AG04449 (cell line): ENCODE measurements around the gene ZC3H12D.

Experiments
- CTCF ChIA-PET: fragments of 350-600 bp; formaldehyde crosslinking; extraction: SDS; loops from one replicate; lab custom pipeline; 2021; ENCODE audit warnings: antibody characterized with exemption; lab: Yijun Ruan, JAX
- POLR2A ChIA-PET: fragments of 400-600, 350-600 bp; formaldehyde crosslinking; extraction: SDS; loops from one replicate; lab custom pipeline; 2020; ENCODE audit warnings: antibody characterized with exemption, inconsistent platforms; lab: Yijun Ruan, JAX
- DNase-seq: peaks from one replicate; pipeline ENCODE4 v3.0.0-alpha.2; 2010; ENCODE audit warnings: low read depth, low spot score
- H3K4me3 ChIP-seq: 2 replicates; pipeline ENCODE4 v1.5.1; 2011; ENCODE audit warnings: low read depth, mild to moderate bottlenecking, control low read depth, low read length
- TF ChIP-seq, protein P1 (sequence below): IDR thresholded peaks from one replicate; pipeline ENCODE4 v1.5.1; 2011; ENCODE audit warnings: mild to moderate bottlenecking, moderate library complexity, low read length, control low read depth, inconsistent platforms; ENCODE audit not compliant: insufficient read depth; ENCODE audit errors: missing control alignments

ZC3H12D gene

DNA sequence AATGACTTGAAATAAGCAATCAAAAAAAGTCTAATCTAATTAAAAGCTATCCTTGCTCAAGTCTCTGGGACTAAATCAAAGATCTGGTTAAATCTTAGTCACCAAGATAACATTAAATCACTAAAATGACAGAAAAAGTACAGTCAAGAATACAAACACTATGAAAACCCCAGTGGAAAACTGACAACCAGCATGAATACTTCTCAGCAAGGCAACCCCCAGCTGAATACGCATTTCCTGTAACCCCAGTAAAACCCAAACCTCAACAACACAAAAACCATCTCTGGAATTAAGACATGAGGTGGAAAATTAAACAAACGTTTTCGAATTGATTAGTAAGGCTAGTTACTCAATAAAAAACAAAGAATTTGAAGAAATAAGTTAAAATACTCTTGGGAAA lies 23.7 kb upstream of the ZC3H12D start:
- no peak for DNase-seq
- ChIA-PET CTCF (interaction anchor here (0.8 to 2.2 kb wide), 6 partner anchors 9 to 480 kb away, joined by 3 to 20 read pairs (median 4); no protein-coding TSS in a partner anchor), POLR2A (no interaction called here)
- H3K4me3 ChIP-seq: no peak overlapping the region
- TF ChIP-seq, protein P1, sequence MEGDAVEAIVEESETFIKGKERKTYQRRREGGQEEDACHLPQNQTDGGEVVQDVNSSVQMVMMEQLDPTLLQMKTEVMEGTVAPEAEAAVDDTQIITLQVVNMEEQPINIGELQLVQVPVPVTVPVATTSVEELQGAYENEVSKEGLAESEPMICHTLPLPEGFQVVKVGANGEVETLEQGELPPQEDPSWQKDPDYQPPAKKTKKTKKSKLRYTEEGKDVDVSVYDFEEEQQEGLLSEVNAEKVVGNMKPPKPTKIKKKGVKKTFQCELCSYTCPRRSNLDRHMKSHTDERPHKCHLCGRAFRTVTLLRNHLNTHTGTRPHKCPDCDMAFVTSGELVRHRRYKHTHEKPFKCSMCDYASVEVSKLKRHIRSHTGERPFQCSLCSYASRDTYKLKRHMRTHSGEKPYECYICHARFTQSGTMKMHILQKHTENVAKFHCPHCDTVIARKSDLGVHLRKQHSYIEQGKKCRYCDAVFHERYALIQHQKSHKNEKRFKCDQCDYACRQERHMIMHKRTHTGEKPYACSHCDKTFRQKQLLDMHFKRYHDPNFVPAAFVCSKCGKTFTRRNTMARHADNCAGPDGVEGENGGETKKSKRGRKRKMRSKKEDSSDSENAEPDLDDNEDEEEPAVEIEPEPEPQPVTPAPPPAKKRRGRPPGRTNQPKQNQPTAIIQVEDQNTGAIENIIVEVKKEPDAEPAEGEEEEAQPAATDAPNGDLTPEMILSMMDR: no peak

DNA sequence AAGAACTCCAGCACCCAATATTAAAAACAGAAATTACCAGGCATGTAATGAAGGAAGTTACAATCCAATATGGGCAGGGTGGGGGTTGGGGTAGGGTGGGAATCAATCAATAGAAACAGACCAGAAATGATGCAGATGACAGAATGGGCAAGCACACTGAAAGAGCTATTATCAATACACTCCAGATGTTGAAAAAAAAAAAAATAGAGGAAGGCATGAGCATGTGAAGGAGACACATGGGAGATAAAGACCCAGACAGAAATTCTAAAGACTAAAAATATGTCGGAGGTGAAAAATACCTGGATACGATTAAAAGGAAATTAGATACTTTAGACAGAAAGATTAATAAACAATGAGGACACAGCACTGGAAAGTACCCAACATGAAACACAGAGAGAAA lies 19.1 kb upstream of the ZC3H12D start:
- H3K4me3 ChIP-seq: no peak overlapping the region
- DNase-seq: no peak
- ChIA-PET POLR2A (no interaction called here), CTCF (interaction anchor here (1.2 to 2.0 kb wide), 4 partner anchors 10 to 475 kb away, joined by 3 to 14 read pairs (median 4); no protein-coding TSS in a partner anchor)
- TF ChIP-seq, protein P1: no peak

DNA sequence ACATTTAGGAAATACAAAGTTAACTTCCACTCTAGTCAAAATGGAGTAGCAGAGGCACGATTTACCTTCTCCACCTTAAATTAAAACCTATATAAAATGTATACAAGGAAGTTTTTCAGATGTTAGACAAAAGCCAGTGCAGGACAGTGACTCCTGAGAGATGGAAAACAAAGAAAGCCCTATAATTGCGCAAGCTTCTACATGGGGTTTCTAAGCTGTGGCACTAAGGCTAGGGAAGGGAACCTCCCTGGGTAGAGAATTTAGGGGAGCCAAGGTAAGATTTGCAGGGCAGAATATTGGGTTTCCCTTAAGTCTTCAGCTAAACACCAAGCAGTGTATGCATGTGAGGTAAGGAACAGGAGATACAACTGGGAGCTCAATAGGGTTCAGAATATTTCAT lies 18.5 kb upstream of the ZC3H12D start:
- H3K4me3 ChIP-seq: no peak overlapping the region
- TF ChIP-seq, protein P1: no peak
- ChIA-PET CTCF (interaction anchor here (0.8 to 2.0 kb wide), 6 partner anchors 12 to 475 kb away, joined by 3 to 14 read pairs (median 4); no protein-coding TSS in a partner anchor), POLR2A (no interaction called here)
- DNase-seq: no peak

DNA sequence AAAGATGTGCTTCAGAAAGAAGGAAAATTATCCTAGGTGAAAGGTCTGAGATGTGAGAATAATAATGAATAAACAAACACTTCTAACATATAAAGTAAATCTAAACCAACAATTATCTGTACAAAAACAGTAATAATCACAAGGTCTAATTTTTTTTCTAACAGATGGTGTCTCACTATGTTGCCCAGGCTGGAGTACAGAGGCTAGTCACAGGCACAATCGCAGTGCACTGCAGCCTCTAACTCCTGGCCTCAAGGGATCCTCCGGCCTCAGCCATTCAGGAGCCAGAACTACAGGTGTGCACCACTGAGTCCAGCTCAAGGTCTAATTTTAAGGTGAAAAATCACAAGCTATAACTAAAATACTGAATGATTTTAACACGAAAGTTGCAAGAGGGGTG lies 17.0 kb upstream of the ZC3H12D start:
- no peak for DNase-seq
- TF ChIP-seq, protein P1: no peak
- no peak overlapping the region for H3K4me3 ChIP-seq
- ChIA-PET CTCF (no interaction called here), POLR2A (no interaction called here)

DNA sequence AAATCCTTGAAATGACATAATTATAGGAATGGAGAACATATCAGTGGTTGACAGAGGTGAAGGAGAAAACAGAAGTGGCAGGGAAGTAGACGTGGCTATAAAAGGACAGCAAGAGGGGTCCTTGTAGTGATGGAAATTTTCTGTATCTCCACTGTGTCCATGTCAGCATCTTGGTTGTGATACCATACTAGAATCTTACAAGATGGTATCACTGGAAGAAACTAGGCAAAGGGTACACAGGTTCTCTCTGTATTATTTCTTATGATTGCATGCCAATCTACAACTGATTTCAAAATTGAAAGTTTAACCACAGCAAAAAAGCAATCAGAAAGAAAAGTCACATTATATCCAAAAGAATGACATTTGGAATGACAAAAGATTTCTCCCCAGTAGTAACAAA lies 16.4 kb upstream of the ZC3H12D start:
- POLR2A ChIA-PET: no interaction called here
- CTCF ChIA-PET: no interaction called here
- TF ChIP-seq, protein P1: no peak
- no peak overlapping the region for H3K4me3 ChIP-seq
- DNase-seq: no peak

DNA sequence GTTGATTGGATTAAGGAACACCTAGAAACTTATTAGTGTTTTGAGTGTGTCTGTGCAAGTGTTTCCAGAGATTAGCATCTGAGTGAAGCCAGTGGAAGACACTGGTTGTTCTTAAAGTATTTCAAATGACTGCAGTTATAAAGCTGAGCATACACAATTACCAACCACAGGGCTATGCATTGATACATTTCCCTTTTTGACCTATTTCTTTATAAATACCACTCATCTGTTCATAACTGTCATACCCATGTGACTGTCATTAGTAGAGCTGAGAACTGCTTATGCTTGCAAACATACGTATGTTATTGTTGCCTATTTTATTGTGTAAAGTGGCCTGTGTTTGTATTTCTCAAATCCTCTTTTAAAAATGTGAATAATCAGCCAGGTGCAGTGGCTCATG lies 15.3 kb upstream of the ZC3H12D start:
- TF ChIP-seq, protein P1: no peak
- ChIA-PET POLR2A (no interaction called here), CTCF (interaction anchor here (0.7 to 1.0 kb wide), 2 partner anchors 10 to 471 kb away, joined by 3 to 4 read pairs; no protein-coding TSS in a partner anchor)
- DNase-seq: no peak
- H3K4me3 ChIP-seq: no peak overlapping the region
